ENCODE data around the gene TANC1.

TANC1 gene

GRCh38 chr2:159065313-159065712 is 96.9 kb downstream of the TANC1 start:
- DNase-seq, result no peak

GRCh38 chr2:159065891-159066290 is 97.5 kb downstream of the TANC1 start:
- no peak for DNase-seq

GRCh38 chr2:159066541-159067156 is 98.2 kb downstream of the TANC1 start:
- no peak for DNase-seq

GRCh38 chr2:159067971-159068370 is 99.5 kb downstream of the TANC1 start:
- DNase-seq, result no peak

GRCh38 chr2:159069229-159069628 is 100.8 kb downstream of the TANC1 start:
- DNase-seq, result no peak

- DNase-seq, result no peak
Measured at GRCh38 chr2:159070235-159070634, 101.8 kb downstream of the TANC1 start.

- DNase-seq, result no peak
Measured at GRCh38 chr2:159071190-159071915, 102.9 kb downstream of the TANC1 start.

GRCh38 chr2:159072795-159073194 is 104.4 kb downstream of the TANC1 start:
- no peak for DNase-seq

- DNase-seq, result no peak
Measured at GRCh38 chr2:159073256-159073655, 104.8 kb downstream of the TANC1 start.

- no peak for DNase-seq
Measured at GRCh38 chr2:159074605-159075004, 106.2 kb downstream of the TANC1 start.

- DNase-seq, result no peak
Measured at GRCh38 chr2:159075727-159076126, 107.3 kb downstream of the TANC1 start.

GRCh38 chr2:159076241-159076640 is 107.8 kb downstream of the TANC1 start:
- DNase-seq, result no peak

GRCh38 chr2:159077869-159078268 is 109.4 kb downstream of the TANC1 start:
- DNase-seq, result no peak

- DNase-seq, result no peak
Measured at GRCh38 chr2:159078443-159078842, 110.0 kb downstream of the TANC1 start.

- no peak for DNase-seq
Measured at GRCh38 chr2:159080641-159081040, 112.2 kb downstream of the TANC1 start.

- DNase-seq, result no peak
Measured at GRCh38 chr2:159082119-159082518, 113.7 kb downstream of the TANC1 start.

- DNase-seq, result no peak
Measured at GRCh38 chr2:159084384-159085370, 116.2 kb downstream of the TANC1 start.

- no peak for DNase-seq
Measured at GRCh38 chr2:159086342-159086741, 117.9 kb downstream of the TANC1 start.

- DNase-seq, result no peak
Measured at GRCh38 chr2:159086826-159087225, 118.4 kb downstream of the TANC1 start.

- DNase-seq, result no peak
Measured at GRCh38 chr2:159088906-159089305, 120.5 kb downstream of the TANC1 start.

GRCh38 chr2:159089543-159089942 is 121.1 kb downstream of the TANC1 start:
- no peak for DNase-seq

GRCh38 chr2:159090514-159091201 is 122.2 kb downstream of the TANC1 start:
- peak in 1 of 5 experiments; percentile 21 for DNase-seq

GRCh38 chr2:159091381-159091780 is 122.9 kb downstream of the TANC1 start:
- DNase-seq, result no peak
